Neural progenitor cell (in vitro differentiated cells): ENCODE data around the gene LPP.

ENCODE experiments used
- CTCF ChIP-seq: fragments of 200-600 bp; sonication (generic); IDR thresholded peaks from 2 replicates; pipeline ENCODE4 v1.5.1; 2017; ENCODE audit warnings: antibody characterized with exemption, mild to moderate bottlenecking
- EZH2 ChIP-seq: fragments of 200-600 bp; sonication (generic); IDR thresholded peaks from 2 replicates; pipeline ENCODE4 v1.6.1; 2017; ENCODE audit warnings: antibody characterized with exemption, mild to moderate bottlenecking, moderate library complexity
- EZH2phosphoT487 ChIP-seq: fragments of 200-600 bp; sonication (generic); IDR thresholded peaks from 2 replicates; pipeline ENCODE4 v1.6.1; 2017; ENCODE audit warnings: antibody characterized with exemption

- TF ChIP-seq CTCF, result no peak
- no peak for TF ChIP-seq EZH2phosphoT487
- TF ChIP-seq EZH2, result no peak
These were observed 20.3 kb upstream of the LPP start for GRCh38 chr3:188133646-188134045.
